Naive thymus-derived CD8-positive, alpha-beta T cell (primary cell): ENCODE results near the gene NUP107. TPM values are rescaled to one million over a fixed set of nuclear protein-coding genes. Genes with fewer than 3 reads are reported as not detected.

Experiments
- ATAC-seq, 2 donors: fragments of 150-1000 bp; cut with Tn5 transposase in 1 of 2; sonication (Bioruptor Pico), chemical (Tn5 transposase) in 1 of 2; 1 replicate in 1 of 2; 2 replicates in 1 of 2; pipeline ENCODE4 v1.10.0; 2021; ENCODE audit warnings: mild to moderate bottlenecking in 2 of 2, moderate library complexity in 2 of 2
- POLR2A ChIA-PET: fragments of 350-600 bp; sonication (Branson Sonifier 250); formaldehyde crosslinking; loops from one replicate; lab custom pipeline; 2021; ENCODE audit warnings: antibody characterized with exemption; lab: Charles Lee
- DNase-seq, 10 donors: peaks; one replicate each; pipeline versions ENCODE4 v3.0.0 to v3.0.0-alpha.2; 2020 to 2022
- H3K27ac Mint-ChIP-seq, 10 donors: one replicate each; pipeline ENCODE4 v1.8.0; 2020 to 2022; ENCODE audit warnings: mild to moderate bottlenecking in 10 of 10, mixed read lengths in 10 of 10, moderate library complexity in 4 of 10, inconsistent platforms in 1 of 10
- H3K27me3 Mint-ChIP-seq, 5 donors: one replicate each; pipeline ENCODE4 v1.8.0; 2021 to 2022; ENCODE audit warnings: mixed read lengths in 5 of 5
- H3K36me3 Mint-ChIP-seq, 3 donors: one replicate each; pipeline ENCODE4 v1.8.0; 2020 to 2022; ENCODE audit warnings: mixed read lengths in 3 of 3, mild to moderate bottlenecking in 2 of 3, inconsistent platforms in 1 of 3
- H3K4me1 Mint-ChIP-seq, 4 donors: one replicate each; pipeline ENCODE4 v1.8.0; 2021 to 2022; ENCODE audit warnings: mixed read lengths in 4 of 4
- H3K4me3 Mint-ChIP-seq, 10 donors: one replicate each; pipeline ENCODE4 v1.8.0; 2020 to 2022; ENCODE audit warnings: mild to moderate bottlenecking in 10 of 10, mixed read lengths in 10 of 10, moderate library complexity in 6 of 10, inconsistent platforms in 1 of 10
- H3K9me3 Mint-ChIP-seq, 9 donors: one replicate each; pipeline ENCODE4 v1.8.0; 2020 to 2022; ENCODE audit warnings: mixed read lengths in 9 of 9, mild to moderate bottlenecking in 3 of 9, inconsistent platforms in 1 of 9, moderate library complexity in 1 of 9
- polyA plus RNA-seq, 3 donors: library from polyadenylated mRNA; unstranded; fragments of 300-500 nt; fragmentation: Illumina TruSeq; gene quantifications; one replicate each; pipeline ENCODE4 v1.2.3, GENCODE V29; 2021
- total RNA-seq, 8 experiments: library from RNA in 2 of 8; stranded (reverse) in 2 of 8; gene quantifications; one replicate each; pipeline ENCODE4 v1.2.3 and lab custom pipeline; 2021 to 2026

NUP107 gene
- total and polyA plus RNA-seq, 5 experiments from 2014 or later, result 21.3 to 78.5 (median 39.0) TPM

GRCh38 chr12:68776976-68777610 is 90.3 kb downstream of the NUP107 start:
- Mint-ChIP-seq H3K36me3 (no peaks in the 10 kb centered on the region), H3K9me3 (no peaks in the 10 kb centered on the region), H3K4me1 (peaks cover 8 to 24% (median 19%) of the 10 kb centered on the region in 4 donors), H3K27ac (peak overlapping the region in 1 of 10 donors; percentile 12), H3K4me3 (no peak overlapping the region), H3K27me3 (no peaks in the 10 kb centered on the region)
- DNase-seq (no peak), ATAC-seq (no peak)
- POLR2A ChIA-PET, result no interaction called here

- Mint-ChIP-seq H3K27me3 (no peaks in the 10 kb centered on the region), H3K27ac (no peak overlapping the region), H3K9me3 (no peaks in the 10 kb centered on the region), H3K4me3 (no peak overlapping the region), H3K4me1 (peaks cover 0 to 6% (median 3%) of the 10 kb centered on the region in 4 donors), H3K36me3 (peaks cover 0 to 4% (median 0%) of the 10 kb centered on the region in 3 donors)
- ATAC-seq (no peak), DNase-seq (no peak)
- POLR2A ChIA-PET, result no interaction called here
Observed at GRCh38 chr12:68779280-68779679, 92.5 kb downstream of the NUP107 start.

- no peak overlapping the region for H3K27ac Mint-ChIP-seq
- POLR2A ChIA-PET, result no interaction called here
- ATAC-seq, result no peak
- no peaks in the 10 kb centered on the region for H3K27me3 Mint-ChIP-seq
- no peak overlapping the region for H3K4me3 Mint-ChIP-seq
- DNase-seq, result no peak
- H3K9me3 Mint-ChIP-seq, result no peaks in the 10 kb centered on the region
- peaks cover 0 to 7% (median 2%) of the 10 kb centered on the region in 4 donors for H3K4me1 Mint-ChIP-seq
- peaks cover 0 to 4% (median 0%) of the 10 kb centered on the region in 3 donors for H3K36me3 Mint-ChIP-seq
Observed at GRCh38 chr12:68780731-68781130, 94.0 kb downstream of the NUP107 start.

- H3K4me3 Mint-ChIP-seq, result no peak overlapping the region
- DNase-seq (no peak), ATAC-seq (no peak)
- H3K9me3 Mint-ChIP-seq, result no peaks in the 10 kb centered on the region
- H3K4me1 Mint-ChIP-seq, result peaks cover 0 to 10% (median 2%) of the 10 kb centered on the region in 4 donors
- POLR2A ChIA-PET, result interaction anchor here (0.9 to 1.2 kb wide), 3 partner anchors 8 to 26 kb away, joined by 3 read pairs; partner anchors contain the start of gene MDM2
- H3K27ac Mint-ChIP-seq, result peak overlapping the region in 1 of 10 donors; percentile 16
- no peaks in the 10 kb centered on the region for H3K27me3 Mint-ChIP-seq
- peaks cover 0 to 4% (median 0%) of the 10 kb centered on the region in 3 donors for H3K36me3 Mint-ChIP-seq
Observed at GRCh38 chr12:68781728-68782127, 95.0 kb downstream of the NUP107 start.

GRCh38 chr12:68784015-68784414 is 97.2 kb downstream of the NUP107 start:
- ATAC-seq (no peak), DNase-seq (no peak)
- peaks cover 0 to 4% (median 0%) of the 10 kb centered on the region in 3 donors for H3K36me3 Mint-ChIP-seq
- H3K27ac Mint-ChIP-seq, result no peak overlapping the region
- POLR2A ChIA-PET, result interaction anchor here (0.6 kb wide), 1 partner anchor 24 kb away, joined by 3 read pairs; the partner anchor contains the start of gene MDM2
- H3K9me3 Mint-ChIP-seq, result no peaks in the 10 kb centered on the region
- peaks cover 0 to 16% (median 0%) of the 10 kb centered on the region in 4 donors for H3K4me1 Mint-ChIP-seq
- H3K4me3 Mint-ChIP-seq, result no peak overlapping the region
- H3K27me3 Mint-ChIP-seq, result no peaks in the 10 kb centered on the region

- no peak for ATAC-seq
- peak overlapping the region in 2 of 10 donors; percentile 38 to 39 for H3K27ac Mint-ChIP-seq
- no peaks in the 10 kb centered on the region for H3K9me3 Mint-ChIP-seq
- H3K36me3 Mint-ChIP-seq, result peaks cover 0 to 4% (median 0%) of the 10 kb centered on the region in 3 donors
- no peaks in the 10 kb centered on the region for H3K27me3 Mint-ChIP-seq
- POLR2A ChIA-PET, result no interaction called here
- DNase-seq, result no peak
- H3K4me3 Mint-ChIP-seq, result no peak overlapping the region
- H3K4me1 Mint-ChIP-seq, result peaks cover 0 to 18% (median under 1%) of the 10 kb centered on the region in 4 donors
Observed at GRCh38 chr12:68785358-68785757, 98.6 kb downstream of the NUP107 start.

GRCh38 chr12:68785823-68786222 is 99.0 kb downstream of the NUP107 start:
- ATAC-seq, result no peak
- no peak for DNase-seq
- POLR2A ChIA-PET, result interaction anchor here (0.6 kb wide), 1 partner anchor 211 kb away, joined by 5 read pairs; no protein-coding TSS in a partner anchor

GRCh38 chr12:68786929-68787328 is 100.2 kb downstream of the NUP107 start:
- Mint-ChIP-seq H3K4me1 (peaks cover 0 to 18% (median under 1%) of the 10 kb centered on the region in 4 donors), H3K36me3 (peaks cover 0 to 4% (median 0%) of the 10 kb centered on the region in 3 donors), H3K9me3 (no peaks in the 10 kb centered on the region), H3K27ac (no peak overlapping the region), H3K27me3 (no peaks in the 10 kb centered on the region), H3K4me3 (no peak overlapping the region)
- ATAC-seq (no peak), DNase-seq (no peak)
- POLR2A ChIA-PET, result interaction anchor here (1.3 kb wide), 1 partner anchor 21 kb away, joined by 3 read pairs; the partner anchor contains the start of gene MDM2

More at GRCh38 chr12:68785823-68786222, 99.0 kb downstream of the NUP107 start:
- H3K36me3 Mint-ChIP-seq, result peaks cover 0 to 4% (median 0%) of the 10 kb centered on the region in 3 donors
- no peaks in the 10 kb centered on the region for H3K9me3 Mint-ChIP-seq
- H3K27ac Mint-ChIP-seq, result no peak overlapping the region
- peaks cover 0 to 18% (median under 1%) of the 10 kb centered on the region in 4 donors for H3K4me1 Mint-ChIP-seq
- H3K4me3 Mint-ChIP-seq, result no peak overlapping the region
- no peaks in the 10 kb centered on the region for H3K27me3 Mint-ChIP-seq

- H3K4me1 Mint-ChIP-seq, result peaks cover 0 to 18% (median 3%) of the 10 kb centered on the region in 4 donors
- H3K27me3 Mint-ChIP-seq, result no peaks in the 10 kb centered on the region
- H3K9me3 Mint-ChIP-seq, result no peaks in the 10 kb centered on the region
- peaks cover 0 to 4% (median 0%) of the 10 kb centered on the region in 3 donors for H3K36me3 Mint-ChIP-seq
- POLR2A ChIA-PET, result no interaction called here
- ATAC-seq (no peak), DNase-seq (no peak)
- H3K4me3 Mint-ChIP-seq, result no peak overlapping the region
- no peak overlapping the region for H3K27ac Mint-ChIP-seq
Observed at GRCh38 chr12:68788554-68789143, 101.9 kb downstream of the NUP107 start.

GRCh38 chr12:68789144-68789878 is 102.5 kb downstream of the NUP107 start:
- no peaks in the 10 kb centered on the region for H3K36me3 Mint-ChIP-seq
- POLR2A ChIA-PET, result no interaction called here

GRCh38 chr12:68790081-68790951 is 103.5 kb downstream of the NUP107 start:
- POLR2A ChIA-PET, result interaction anchor here (1.5 kb wide), 1 partner anchor 16 kb away, joined by 4 read pairs; no protein-coding TSS in a partner anchor

More at GRCh38 chr12:68789144-68789878, 102.5 kb downstream of the NUP107 start:
- no peak for DNase-seq
- no peaks in the 10 kb centered on the region for H3K27me3 Mint-ChIP-seq
- H3K27ac Mint-ChIP-seq, result no peak overlapping the region
- H3K9me3 Mint-ChIP-seq, result no peaks in the 10 kb centered on the region
- no peak overlapping the region for H3K4me3 Mint-ChIP-seq
- H3K4me1 Mint-ChIP-seq, result peaks cover 0 to 14% (median 3%) of the 10 kb centered on the region in 4 donors
- ATAC-seq, result no peak

GRCh38 chr12:68790952-68791234 is 104.1 kb downstream of the NUP107 start:
- Mint-ChIP-seq H3K36me3 (no peaks in the 10 kb centered on the region), H3K4me1 (peaks cover 0 to 10% (median 3%) of the 10 kb centered on the region in 4 donors), H3K4me3 (no peak overlapping the region), H3K27ac (no peak overlapping the region), H3K9me3 (no peaks in the 10 kb centered on the region), H3K27me3 (no peaks in the 10 kb centered on the region)
- POLR2A ChIA-PET, result interaction anchor here (1.5 kb wide), 1 partner anchor 17 kb away, joined by 4 read pairs; no protein-coding TSS in a partner anchor
- DNase-seq (no peak), ATAC-seq (no peak)

More at GRCh38 chr12:68790081-68790951, 103.5 kb downstream of the NUP107 start:
- no peaks in the 10 kb centered on the region for H3K9me3 Mint-ChIP-seq
- H3K27ac Mint-ChIP-seq, result no peak overlapping the region
- no peak for ATAC-seq
- no peaks in the 10 kb centered on the region for H3K36me3 Mint-ChIP-seq
- DNase-seq, result no peak
- H3K4me3 Mint-ChIP-seq, result no peak overlapping the region
- H3K27me3 Mint-ChIP-seq, result no peaks in the 10 kb centered on the region
- H3K4me1 Mint-ChIP-seq, result peaks cover 0 to 13% (median 3%) of the 10 kb centered on the region in 4 donors
